ENCODE data around the gene KIF3A. TPM values are rescaled to one million over a fixed set of nuclear protein-coding genes. Genes with fewer than 3 reads are reported as not detected.

KIF3A gene
- total and polyA plus RNA-seq, 4 donors: 3.1 to 16.5 (median 9.2) TPM

DNA sequence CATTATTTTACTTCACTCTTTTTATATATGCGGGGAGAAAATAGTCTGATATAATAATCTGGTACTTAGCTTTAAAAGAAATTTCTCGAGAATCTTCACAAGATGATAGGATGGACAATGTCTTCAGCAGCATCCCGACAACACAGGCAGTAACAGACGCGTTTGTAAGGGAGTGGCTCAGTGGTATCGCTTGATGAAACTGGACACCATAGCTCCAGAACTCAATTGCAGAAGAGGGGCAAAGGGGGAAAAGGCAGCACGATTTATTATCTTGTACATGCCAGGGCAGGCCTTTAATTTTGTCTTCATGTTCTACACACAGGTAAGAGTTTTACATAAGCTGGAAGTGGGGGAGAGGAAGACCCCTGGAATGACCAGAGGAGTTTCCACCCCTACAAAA is 47.8 kb downstream of the KIF3A start:
- H3K27me3 ChIP-seq (ENCODE audit: control insufficient read depth in 3 of 3, insufficient read depth in 3 of 3, low read length in 2 of 3): no peaks in the 10 kb centered on the region
- no peak overlapping the region for H3K9ac ChIP-seq (ENCODE audit: insufficient read depth in 1 of 2, low read length in 2 of 2)
- no peak overlapping the region for H3K4me3 ChIP-seq
- no peak overlapping the region for H3K27ac ChIP-seq (ENCODE audit: low read depth in 1 of 2, low read length in 1 of 2)
- no peak for ATAC-seq (ENCODE audit: insufficient read depth, low FRiP score)
- H3K9me3 ChIP-seq (ENCODE audit: control insufficient read depth in 4 of 4, insufficient read depth in 3 of 4, low read length in 3 of 4): no peaks in the 10 kb centered on the region
- DNase-seq: no peak
- WGBS, 2 donors: 89 to 90% methylated on average over 7 of the region's 7 CpGs
- H3K36me3 ChIP-seq (ENCODE audit: control insufficient read depth in 4 of 4, insufficient read depth in 4 of 4, low read length in 4 of 4): peaks cover 0 to 3% (median 0%) of the 10 kb centered on the region in 4 donors
- no peaks in the 10 kb centered on the region for H3K4me1 ChIP-seq (ENCODE audit: control insufficient read depth in 5 of 5, insufficient read depth in 5 of 5, low read length in 5 of 5)
- TF ChIP-seq, protein P1, sequence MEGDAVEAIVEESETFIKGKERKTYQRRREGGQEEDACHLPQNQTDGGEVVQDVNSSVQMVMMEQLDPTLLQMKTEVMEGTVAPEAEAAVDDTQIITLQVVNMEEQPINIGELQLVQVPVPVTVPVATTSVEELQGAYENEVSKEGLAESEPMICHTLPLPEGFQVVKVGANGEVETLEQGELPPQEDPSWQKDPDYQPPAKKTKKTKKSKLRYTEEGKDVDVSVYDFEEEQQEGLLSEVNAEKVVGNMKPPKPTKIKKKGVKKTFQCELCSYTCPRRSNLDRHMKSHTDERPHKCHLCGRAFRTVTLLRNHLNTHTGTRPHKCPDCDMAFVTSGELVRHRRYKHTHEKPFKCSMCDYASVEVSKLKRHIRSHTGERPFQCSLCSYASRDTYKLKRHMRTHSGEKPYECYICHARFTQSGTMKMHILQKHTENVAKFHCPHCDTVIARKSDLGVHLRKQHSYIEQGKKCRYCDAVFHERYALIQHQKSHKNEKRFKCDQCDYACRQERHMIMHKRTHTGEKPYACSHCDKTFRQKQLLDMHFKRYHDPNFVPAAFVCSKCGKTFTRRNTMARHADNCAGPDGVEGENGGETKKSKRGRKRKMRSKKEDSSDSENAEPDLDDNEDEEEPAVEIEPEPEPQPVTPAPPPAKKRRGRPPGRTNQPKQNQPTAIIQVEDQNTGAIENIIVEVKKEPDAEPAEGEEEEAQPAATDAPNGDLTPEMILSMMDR (IDR thresholded peaks at IDR 0.05; ENCODE audit: control extremely low read depth, extremely low read depth): no peak

DNA sequence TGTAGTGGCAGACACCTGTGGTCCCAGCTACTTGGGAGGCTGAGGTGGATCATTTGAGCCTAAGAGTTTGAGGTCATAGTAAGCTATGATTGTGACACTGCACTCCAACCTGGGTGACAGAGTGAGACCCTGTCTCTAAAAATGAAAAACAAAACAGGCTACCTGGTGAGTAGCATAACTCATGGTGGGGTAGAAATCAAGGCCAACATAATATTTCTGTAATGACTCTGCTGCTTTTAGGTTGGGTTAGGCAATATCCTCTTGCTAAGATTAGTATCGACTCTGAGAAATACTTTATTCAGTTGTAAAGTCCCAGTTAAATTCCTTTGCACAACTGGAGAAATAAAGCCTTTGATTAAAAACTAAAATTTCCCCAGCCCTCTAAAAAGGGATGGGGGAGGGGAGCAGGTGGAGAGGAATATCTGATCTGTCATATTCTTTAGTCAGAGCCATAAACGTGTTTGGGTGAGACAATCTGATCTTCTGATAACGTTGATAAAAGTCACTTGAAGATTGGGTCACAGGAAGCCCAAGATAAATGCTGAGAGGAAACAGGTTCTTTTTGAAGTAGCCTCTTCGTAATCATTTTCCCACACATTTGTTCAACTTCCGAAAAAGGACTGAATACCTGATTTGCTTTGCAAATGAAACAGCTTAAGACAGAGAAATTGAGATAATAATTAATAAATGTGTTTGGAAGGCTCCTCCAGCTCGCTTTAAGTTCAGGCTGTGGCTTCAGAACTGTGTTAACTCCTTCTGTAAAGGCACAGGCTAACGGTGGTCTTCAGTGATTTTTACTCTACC is 48.6 kb downstream of the KIF3A start:
- ATAC-seq (ENCODE audit: insufficient read depth, low FRiP score) (no peak), DNase-seq (peak in 1 of 3 donors; percentile 20)
- TF ChIP-seq, protein P1 (IDR thresholded peaks at IDR 0.05; ENCODE audit: control extremely low read depth, extremely low read depth): no peak
- Histone ChIP-seq H3K36me3 (ENCODE audit: control insufficient read depth in 4 of 4, insufficient read depth in 4 of 4, low read length in 4 of 4) (peaks cover 0 to 3% (median 0%) of the 10 kb centered on the region in 4 donors), H3K4me3 (no peak overlapping the region), H3K27me3 (ENCODE audit: control insufficient read depth in 3 of 3, insufficient read depth in 3 of 3, low read length in 2 of 3) (no peaks in the 10 kb centered on the region), H3K9me3 (ENCODE audit: control insufficient read depth in 4 of 4, insufficient read depth in 3 of 4, low read length in 3 of 4) (no peaks in the 10 kb centered on the region), H3K9ac (ENCODE audit: insufficient read depth in 1 of 2, low read length in 2 of 2) (no peak overlapping the region), H3K27ac (ENCODE audit: low read depth in 1 of 2, low read length in 1 of 2) (no peak overlapping the region), H3K4me1 (ENCODE audit: control insufficient read depth in 5 of 5, insufficient read depth in 5 of 5, low read length in 5 of 5) (no peaks in the 10 kb centered on the region)
- WGBS, 2 donors: 14 to 35% methylated on average over 7 of the region's 7 CpGs

- ATAC-seq (ENCODE audit: insufficient read depth, low FRiP score) (no peak), DNase-seq (no peak)
- Histone ChIP-seq H3K9ac (ENCODE audit: insufficient read depth in 1 of 2, low read length in 2 of 2) (no peak overlapping the region), H3K27me3 (ENCODE audit: control insufficient read depth in 3 of 3, insufficient read depth in 3 of 3, low read length in 2 of 3) (no peaks in the 10 kb centered on the region), H3K27ac (ENCODE audit: low read depth in 1 of 2, low read length in 1 of 2) (no peak overlapping the region), H3K4me3 (no peak overlapping the region), H3K9me3 (ENCODE audit: control insufficient read depth in 4 of 4, insufficient read depth in 3 of 4, low read length in 3 of 4) (no peaks in the 10 kb centered on the region), H3K36me3 (ENCODE audit: control insufficient read depth in 4 of 4, insufficient read depth in 4 of 4, low read length in 4 of 4) (peaks cover 0 to 3% (median 0%) of the 10 kb centered on the region in 4 donors), H3K4me1 (ENCODE audit: control insufficient read depth in 5 of 5, insufficient read depth in 5 of 5, low read length in 5 of 5) (no peaks in the 10 kb centered on the region)
- 77 to 84% methylated on average over 5 of the region's 5 CpGs for WGBS, 2 donors
- TF ChIP-seq, protein P1 (IDR thresholded peaks at IDR 0.05; ENCODE audit: control extremely low read depth, extremely low read depth): no peak
These were observed 49.4 kb downstream of the KIF3A start for GRCh38 chr5:132687995-132688394.

Measured in lung (tissue), 12 donors.